NCI-H187 (cell line): Measurements from ENCODE around the gene EGFL7.

Source experiments
- DNase-seq, 2 experiments: peaks; one replicate each; lab custom pipeline; 2025; lab: John Stamatoyannopoulos, UW

Gene EGFL7

GRCh38 chr9:136660971-136661550 lies 1.7 kb upstream of the EGFL7 start:
- no peak for DNase-seq

GRCh38 chr9:136661641-136662325 lies 933 bp upstream of the EGFL7 start:
- no peak for DNase-seq

GRCh38 chr9:136662326-136662655 lies 425 bp upstream of the EGFL7 start:
- no peak for DNase-seq

GRCh38 chr9:136664000-136664915 lies 1.5 kb downstream of the EGFL7 start:
- DNase-seq, result no peak

GRCh38 chr9:136665111-136665703 lies 2.5 kb downstream of the EGFL7 start:
- no peak for DNase-seq

DNA sequence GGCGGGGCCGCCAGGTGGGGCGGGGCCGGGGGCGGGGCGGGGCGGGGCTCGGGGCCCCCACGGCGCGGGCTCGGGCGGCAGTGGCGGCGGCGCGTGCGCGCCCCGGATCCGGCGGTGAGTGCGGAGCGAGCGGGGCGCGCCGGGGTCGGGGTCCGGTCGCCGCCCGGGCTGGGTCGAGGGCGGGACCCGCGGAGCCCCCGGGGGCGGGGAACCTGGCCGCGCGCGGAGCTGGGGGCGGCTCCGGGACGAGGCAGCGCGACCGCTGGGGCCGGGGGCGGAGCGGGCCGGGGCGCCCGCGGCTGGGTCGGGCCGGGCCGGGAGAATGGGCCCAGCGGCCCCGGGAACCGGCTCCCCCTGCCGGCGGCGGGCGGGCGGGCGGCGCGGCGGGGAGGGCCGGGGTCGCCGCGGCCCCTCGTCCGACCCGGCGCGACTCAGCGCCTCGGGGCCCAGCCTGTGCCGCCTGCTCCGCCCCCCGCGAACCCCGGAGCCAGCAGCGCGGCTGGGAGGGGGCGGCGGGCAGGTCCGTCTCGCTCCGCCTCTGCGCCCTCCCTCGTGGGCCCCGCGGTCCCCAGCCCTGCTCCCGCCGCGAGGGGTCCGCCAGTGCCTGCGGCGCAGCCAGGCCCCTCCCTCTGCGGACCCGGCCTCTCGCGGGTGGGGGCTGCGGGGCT lies 3.1 kb downstream of the EGFL7 start:
- DNase-seq, result no peak

DNA sequence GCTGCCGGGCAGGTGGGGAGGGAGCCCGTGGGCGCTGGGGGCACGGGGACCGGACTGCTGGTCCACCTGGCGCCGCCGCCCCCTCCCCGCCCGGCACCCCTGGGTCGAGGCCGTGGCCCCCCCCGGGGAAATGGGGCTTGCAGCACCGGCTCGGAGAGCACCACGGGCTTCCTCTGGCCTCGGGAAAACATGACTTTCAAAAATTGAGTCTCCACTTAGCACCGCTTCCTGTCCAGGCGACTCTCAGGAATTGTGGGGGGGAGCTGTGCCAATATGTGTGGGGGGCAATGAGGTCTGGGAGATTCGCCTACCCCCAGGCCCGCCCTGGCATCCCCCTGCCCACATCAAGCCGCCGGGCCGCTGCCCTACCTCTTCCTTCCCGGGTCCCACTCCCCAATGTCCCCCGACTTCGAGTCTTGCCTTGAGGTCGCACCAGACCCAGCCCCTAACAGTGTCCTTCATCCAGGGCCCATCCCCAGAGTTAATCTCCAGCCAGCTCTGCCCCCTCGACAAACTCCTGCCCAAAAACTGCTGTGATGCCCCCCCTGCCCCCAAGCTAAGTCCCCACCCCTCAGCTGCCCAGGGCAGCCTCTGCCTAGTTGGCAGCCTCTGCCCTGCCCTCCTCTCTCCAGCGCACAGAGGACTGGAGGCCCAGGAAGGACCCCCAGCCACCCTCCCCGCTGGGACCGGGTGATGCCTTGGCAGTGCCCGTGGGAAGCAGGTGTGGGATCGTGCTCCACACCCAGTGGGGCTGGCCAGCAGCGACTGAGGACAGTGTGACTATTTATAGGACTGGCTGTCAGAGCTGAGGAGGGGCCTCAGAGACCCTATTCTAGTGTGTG lies 3.9 kb downstream of the EGFL7 start:
- DNase-seq, result no peak

- DNase-seq, result no peak
Measured at GRCh38 chr9:136667214-136667939, 4.7 kb downstream of the EGFL7 start.

GRCh38 chr9:136667940-136668760 lies 5.4 kb downstream of the EGFL7 start:
- DNase-seq, result no peak

- DNase-seq, result no peak
Measured at GRCh38 chr9:136668983-136669790, 6.5 kb downstream of the EGFL7 start.

GRCh38 chr9:136669791-136670464 lies 7.2 kb downstream of the EGFL7 start:
- no peak for DNase-seq

GRCh38 chr9:136670576-136671253 lies 8.0 kb downstream of the EGFL7 start:
- DNase-seq, result no peak

DNA sequence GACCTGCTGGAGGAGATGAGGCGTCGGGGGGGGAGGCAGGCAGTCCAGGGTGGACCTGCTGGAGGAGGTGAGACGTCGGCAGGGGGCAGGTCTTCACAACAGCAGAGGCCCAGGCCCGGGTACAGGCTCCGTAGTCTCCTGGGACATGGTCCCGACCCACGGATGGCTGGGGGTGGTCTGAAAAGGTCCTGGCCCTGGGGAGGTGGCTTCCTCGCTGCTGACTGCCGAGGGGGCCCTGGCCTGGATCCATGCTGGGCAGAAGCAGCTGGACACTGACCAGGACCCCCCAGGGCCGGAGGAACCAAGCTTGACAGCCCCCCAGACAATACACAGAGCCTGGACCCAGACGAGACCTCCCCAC lies 8.5 kb downstream of the EGFL7 start:
- no peak for DNase-seq

DNA sequence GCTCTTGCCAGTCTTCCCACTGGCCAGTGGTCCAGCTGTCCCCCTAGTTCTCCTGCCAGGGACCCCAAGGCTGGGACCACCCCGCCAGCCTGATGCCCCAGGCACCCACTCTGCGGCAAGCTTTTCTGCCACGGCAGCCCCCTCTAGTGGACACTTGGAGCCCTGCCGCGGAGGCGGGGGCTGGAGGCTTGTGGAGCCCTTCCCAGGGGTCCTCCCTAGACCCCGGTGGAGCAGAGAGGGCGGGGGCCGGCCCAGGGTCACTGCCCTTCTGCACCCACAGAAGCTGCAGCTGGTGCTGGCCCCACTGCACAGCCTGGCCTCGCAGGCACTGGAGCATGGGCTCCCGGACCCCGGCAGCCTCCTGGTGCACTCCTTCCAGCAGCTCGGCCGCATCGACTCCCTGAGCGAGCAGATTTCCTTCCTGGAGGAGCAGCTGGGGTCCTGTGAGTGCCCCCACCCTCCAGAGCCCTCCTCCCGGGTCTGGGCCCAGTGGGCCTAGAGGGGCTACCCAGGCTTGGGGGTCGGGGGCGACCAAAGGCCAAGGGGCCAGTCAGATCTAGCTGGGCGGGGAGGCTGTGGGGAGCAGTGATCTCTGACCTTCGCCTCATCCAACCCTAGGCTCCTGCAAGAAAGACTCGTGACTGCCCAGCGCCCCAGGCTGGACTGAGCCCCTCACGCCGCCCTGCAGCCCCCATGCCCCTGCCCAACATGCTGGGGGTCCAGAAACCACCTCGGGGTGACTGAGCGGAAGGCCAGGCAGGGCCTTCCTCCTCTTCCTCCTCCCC lies 9.1 kb downstream of the EGFL7 start:
- DNase-seq, result no peak

DNA sequence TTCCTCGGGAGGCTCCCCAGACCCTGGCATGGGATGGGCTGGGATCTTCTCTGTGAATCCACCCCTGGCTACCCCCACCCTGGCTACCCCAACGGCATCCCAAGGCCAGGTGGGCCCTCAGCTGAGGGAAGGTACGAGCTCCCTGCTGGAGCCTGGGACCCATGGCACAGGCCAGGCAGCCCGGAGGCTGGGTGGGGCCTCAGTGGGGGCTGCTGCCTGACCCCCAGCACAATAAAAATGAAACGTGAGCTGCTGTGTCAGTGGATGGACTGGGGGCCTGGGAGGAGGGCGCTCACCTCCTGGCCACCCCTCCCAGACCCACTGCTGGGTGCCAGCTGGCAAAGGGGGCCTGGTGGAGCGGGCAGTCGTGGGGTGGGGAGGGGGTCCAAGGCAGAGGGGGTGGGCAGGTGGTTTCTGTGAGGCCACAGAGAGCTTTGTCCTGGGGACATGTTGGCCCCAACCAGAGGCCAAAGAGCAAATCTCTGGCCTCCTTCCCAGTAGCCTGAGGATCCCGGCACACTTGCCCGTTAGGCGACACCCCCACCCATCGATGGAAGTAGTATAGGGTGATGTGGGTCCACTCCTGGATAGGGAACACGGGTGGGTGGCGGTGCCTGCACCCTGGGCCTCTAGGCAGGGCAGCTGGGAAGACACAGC lies 9.8 kb downstream of the EGFL7 start:
- no peak for DNase-seq
